CD4-positive, alpha-beta T cell treated with Interleukin-6 for 4 hours (primary cell): ENCODE results near the gene TSR1.
A peak's percentile ranks its signal among the peaks of the same experiment; 100 is the strongest.
"Not testable (repeated sequence)": the region's sequence is repeated elsewhere in the genome, so short reads cannot be mapped to it uniquely, and the experiment has no call there.

Source experiments
- DNase-seq: peaks from one replicate; pipeline ENCODE4 v3.0.0-alpha.2; 2020; ENCODE audit warnings: mixed read lengths

Gene TSR1

GRCh38 chr17:2335726-2336214 lies 487 bp downstream of the TSR1 start:
- DNase-seq: no peak

- no peak for DNase-seq
Observed at GRCh38 chr17:2331303-2331702, 5.0 kb downstream of the TSR1 start.

- no peak for DNase-seq
Observed at GRCh38 chr17:2323629-2324314, 12.5 kb downstream of the TSR1 start.

- DNase-seq: no peak
Observed at GRCh38 chr17:2321399-2321798, 14.9 kb downstream of the TSR1 start.

- DNase-seq: no peak
Observed at GRCh38 chr17:2319051-2319450, 17.2 kb downstream of the TSR1 start.

GRCh38 chr17:2317796-2318195 lies 18.5 kb downstream of the TSR1 start:
- no peak for DNase-seq

- DNase-seq: not testable (repeated sequence)
Observed at GRCh38 chr17:2316916-2317205, 19.4 kb downstream of the TSR1 start.

GRCh38 chr17:2312736-2313135 lies 23.5 kb downstream of the TSR1 start:
- no peak for DNase-seq

GRCh38 chr17:2309338-2310154 lies 26.7 kb downstream of the TSR1 start:
- no peak for DNase-seq

- no peak for DNase-seq
Observed at GRCh38 chr17:2304931-2305330, 31.3 kb downstream of the TSR1 start.

- peak; percentile 96 for DNase-seq
Observed at GRCh38 chr17:2303204-2304188, 32.8 kb downstream of the TSR1 start, which contains the start of the genes SMG6 and SRR. SMG6 (minus strand) TSS chr17:2303785; CDS start chr17:2303720, 65 bp downstream. SRR (plus strand) TSS chr17:2303950; CDS start chr17:2315561, 11,611 bp downstream.

GRCh38 chr17:2302778-2303203 lies 33.5 kb downstream of the TSR1 start:
- peak; percentile 39 for DNase-seq

- no peak for DNase-seq
Observed at GRCh38 chr17:2299756-2300155, 36.5 kb downstream of the TSR1 start.

GRCh38 chr17:2299136-2299535 lies 37.1 kb downstream of the TSR1 start:
- no peak for DNase-seq

GRCh38 chr17:2297023-2297422 lies 39.2 kb downstream of the TSR1 start:
- no peak for DNase-seq

GRCh38 chr17:2295575-2295974 lies 40.7 kb downstream of the TSR1 start:
- no peak for DNase-seq

- DNase-seq: no peak
Observed at GRCh38 chr17:2292100-2292499, 44.2 kb downstream of the TSR1 start.

GRCh38 chr17:2289878-2290478 lies 46.3 kb downstream of the TSR1 start:
- no peak for DNase-seq

- no peak for DNase-seq
Observed at GRCh38 chr17:2283302-2283701, 53.0 kb downstream of the TSR1 start.

GRCh38 chr17:2282297-2282873 lies 53.9 kb downstream of the TSR1 start:
- DNase-seq: no peak

GRCh38 chr17:2279707-2280106 lies 56.5 kb downstream of the TSR1 start:
- DNase-seq: no peak
